Measurements from ENCODE around the gene ADGRG6. TPM values are rescaled to one million over a fixed set of nuclear protein-coding genes. Genes with fewer than 3 reads are reported as not detected.

Gene ADGRG6
- total RNA-seq, 1 experiment from 2014 or later: 30.3 TPM

DNA sequence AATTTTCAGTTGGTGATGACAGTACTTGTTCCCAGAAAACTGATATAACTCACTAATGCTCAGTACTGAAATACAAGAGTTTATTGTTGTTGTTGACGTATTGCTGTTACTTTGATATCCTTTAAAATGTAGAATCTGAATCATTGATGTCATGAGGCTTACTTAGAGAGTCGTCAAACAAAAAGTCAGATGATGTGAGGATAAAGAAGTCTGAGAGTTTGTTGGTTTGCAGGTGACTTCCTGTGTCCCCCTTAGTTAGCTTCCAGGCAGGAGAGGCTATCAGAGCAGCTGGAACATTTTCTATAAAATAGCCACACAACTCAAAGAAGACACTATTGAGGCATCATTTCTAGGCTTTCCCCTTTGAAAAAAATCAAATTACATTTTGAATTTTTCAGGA, 97.9 kb downstream of the ADGRG6 start:
- intact Hi-C loops (cut with micrococcal nuclease; ENCODE audit: unreplicated experiment): no loop called here

DNA sequence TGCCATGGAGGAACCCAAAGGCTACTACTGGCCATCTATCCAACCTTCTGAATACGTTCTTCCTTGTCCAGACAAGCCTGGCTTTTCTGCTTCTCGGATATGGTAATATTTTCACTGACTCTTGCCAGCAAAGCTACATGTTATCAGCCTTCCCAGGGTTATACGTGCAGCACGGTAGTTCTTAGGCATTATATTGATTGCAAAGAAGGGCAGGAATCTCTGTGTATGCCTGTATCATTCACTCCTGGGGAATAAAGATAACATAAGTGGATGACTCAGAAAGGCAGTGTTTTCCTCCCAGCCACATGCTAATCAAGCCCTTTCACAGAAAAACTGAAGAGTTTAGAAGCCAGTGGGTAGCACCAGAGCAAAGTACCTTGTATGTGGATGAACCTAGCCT, 98.7 kb downstream of the ADGRG6 start:
- intact Hi-C loops (cut with micrococcal nuclease; ENCODE audit: unreplicated experiment): no loop called here
- TF ChIP-seq, protein P1, sequence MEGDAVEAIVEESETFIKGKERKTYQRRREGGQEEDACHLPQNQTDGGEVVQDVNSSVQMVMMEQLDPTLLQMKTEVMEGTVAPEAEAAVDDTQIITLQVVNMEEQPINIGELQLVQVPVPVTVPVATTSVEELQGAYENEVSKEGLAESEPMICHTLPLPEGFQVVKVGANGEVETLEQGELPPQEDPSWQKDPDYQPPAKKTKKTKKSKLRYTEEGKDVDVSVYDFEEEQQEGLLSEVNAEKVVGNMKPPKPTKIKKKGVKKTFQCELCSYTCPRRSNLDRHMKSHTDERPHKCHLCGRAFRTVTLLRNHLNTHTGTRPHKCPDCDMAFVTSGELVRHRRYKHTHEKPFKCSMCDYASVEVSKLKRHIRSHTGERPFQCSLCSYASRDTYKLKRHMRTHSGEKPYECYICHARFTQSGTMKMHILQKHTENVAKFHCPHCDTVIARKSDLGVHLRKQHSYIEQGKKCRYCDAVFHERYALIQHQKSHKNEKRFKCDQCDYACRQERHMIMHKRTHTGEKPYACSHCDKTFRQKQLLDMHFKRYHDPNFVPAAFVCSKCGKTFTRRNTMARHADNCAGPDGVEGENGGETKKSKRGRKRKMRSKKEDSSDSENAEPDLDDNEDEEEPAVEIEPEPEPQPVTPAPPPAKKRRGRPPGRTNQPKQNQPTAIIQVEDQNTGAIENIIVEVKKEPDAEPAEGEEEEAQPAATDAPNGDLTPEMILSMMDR (conservative IDR thresholded peaks at IDR 0.05): no peak
- TF ChIP-seq EZH2 (IDR thresholded peaks at IDR 0.05; ENCODE audit: low read depth): no peak
- no peaks in the 10 kb centered on the region for H3K4me1 ChIP-seq (replicated peaks; ENCODE audit: insufficient read depth)
- H3K36me3 ChIP-seq (ENCODE audit: low read depth): no peaks in the 10 kb centered on the region
- no peak overlapping the region for H3K4me3 ChIP-seq
- no peaks in the 10 kb centered on the region for H3K9me3 ChIP-seq (ENCODE audit: insufficient read depth, low read depth)
- H4K20me1 ChIP-seq (ENCODE audit: insufficient read depth): no peaks in the 10 kb centered on the region
- no peaks in the 10 kb centered on the region for H3K27me3 ChIP-seq (ENCODE audit: insufficient read depth, low read depth)
- no peaks in the 10 kb centered on the region for H3K79me2 ChIP-seq (ENCODE audit: low read depth)
- POLR2A ChIA-PET (ENCODE audit: unreplicated experiment): no interaction called here
- H3K27ac ChIP-seq: no peak overlapping the region
- no TSS peak for BruUV-seq (replicated peaks)
- no peak for DNase-seq
- no peaks in the 10 kb centered on the region for H3K9me2 ChIP-seq (ENCODE audit: insufficient read depth)
- CTCF ChIA-PET: no interaction called here
- no peaks in the 10 kb centered on the region for H3F3A ChIP-seq (ENCODE audit: insufficient read depth, low read depth)
- H2AFZ ChIP-seq: no peak overlapping the region
- no peak overlapping the region for H3K4me2 ChIP-seq

More for the DNA sequence above, 97.9 kb downstream of the ADGRG6 start:
- Histone ChIP-seq H3K4me1 (replicated peaks; ENCODE audit: insufficient read depth) (no peaks in the 10 kb centered on the region), H3K36me3 (ENCODE audit: low read depth) (no peaks in the 10 kb centered on the region), H3K9me3 (ENCODE audit: insufficient read depth, low read depth) (no peaks in the 10 kb centered on the region), H3K4me3 (no peak overlapping the region), H4K20me1 (ENCODE audit: insufficient read depth) (no peaks in the 10 kb centered on the region), H3F3A (ENCODE audit: insufficient read depth, low read depth) (no peaks in the 10 kb centered on the region), H3K27ac (no peak overlapping the region), H3K9me2 (ENCODE audit: insufficient read depth) (no peaks in the 10 kb centered on the region), H2AFZ (no peak overlapping the region), H3K4me2 (no peak overlapping the region), H3K79me2 (ENCODE audit: low read depth) (no peaks in the 10 kb centered on the region), H3K27me3 (ENCODE audit: insufficient read depth, low read depth) (no peaks in the 10 kb centered on the region)
- no TSS peak for BruUV-seq (replicated peaks)
- ChIA-PET CTCF (no interaction called here), POLR2A (ENCODE audit: unreplicated experiment) (no interaction called here)
- TF ChIP-seq, protein P1 (conservative IDR thresholded peaks at IDR 0.05): no peak
- no peak for DNase-seq

DNA sequence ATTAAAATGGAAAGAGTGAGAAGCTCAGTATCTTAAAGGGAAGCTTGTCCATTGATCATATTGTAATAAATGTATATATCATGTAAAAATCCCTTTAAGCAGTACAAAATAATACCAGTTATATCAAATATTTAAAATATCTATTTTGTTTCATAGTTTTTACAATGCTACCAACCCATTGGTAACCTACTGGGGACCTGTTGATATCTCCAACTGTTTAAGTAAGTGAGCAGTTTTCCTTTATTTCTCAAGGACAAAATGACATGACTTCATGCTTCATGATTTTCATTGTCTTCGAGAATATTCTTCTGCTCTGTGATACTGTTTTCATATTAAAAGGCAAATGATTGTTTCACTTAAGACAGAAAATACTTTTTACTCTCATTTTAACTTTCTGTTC, 100.0 kb downstream of the ADGRG6 start:
- BruUV-seq (replicated peaks): no TSS peak
- TF ChIP-seq, protein P1 (conservative IDR thresholded peaks at IDR 0.05): no peak
- no peak for TF ChIP-seq EZH2 (IDR thresholded peaks at IDR 0.05; ENCODE audit: low read depth)
- Histone ChIP-seq H3K79me2 (ENCODE audit: low read depth) (no peaks in the 10 kb centered on the region), H3K4me1 (replicated peaks; ENCODE audit: insufficient read depth) (no peaks in the 10 kb centered on the region), H2AFZ (no peak overlapping the region), H3K4me3 (no peak overlapping the region), H3K36me3 (ENCODE audit: low read depth) (no peaks in the 10 kb centered on the region), H3K27me3 (ENCODE audit: insufficient read depth, low read depth) (no peaks in the 10 kb centered on the region), H3K27ac (no peak overlapping the region), H4K20me1 (ENCODE audit: insufficient read depth) (no peaks in the 10 kb centered on the region), H3K9me2 (ENCODE audit: insufficient read depth) (no peaks in the 10 kb centered on the region), H3K4me2 (no peak overlapping the region), H3F3A (ENCODE audit: insufficient read depth, low read depth) (no peaks in the 10 kb centered on the region), H3K9me3 (ENCODE audit: insufficient read depth, low read depth) (no peaks in the 10 kb centered on the region)
- no peak for DNase-seq
- CTCF ChIA-PET: no interaction called here
- POLR2A ChIA-PET (ENCODE audit: unreplicated experiment): no interaction called here
- intact Hi-C loops (cut with micrococcal nuclease; ENCODE audit: unreplicated experiment): no loop called here
